HEK293T (cell line): Measurements from ENCODE around the gene APLP2.

ENCODE experiments used
- ARNT ChIP-seq: fragments of 450-650 bp; IDR thresholded peaks from 2 replicates; pipeline ENCODE4 v1.6.1; 2017; ENCODE audit warnings: mild to moderate bottlenecking
- BHLHE40 ChIP-seq: fragments of 450-650 bp; IDR thresholded peaks from 2 replicates; pipeline ENCODE4 v1.6.1; 2016; ENCODE audit warnings: mild to moderate bottlenecking, moderate library complexity, borderline replicate concordance
- CTBP1 ChIP-seq: fragments of 450-650 bp; IDR thresholded peaks from 2 replicates; pipeline ENCODE4 v1.6.1; 2016; ENCODE audit warnings: borderline replicate concordance
- ELF4 ChIP-seq: fragments of 450-650 bp; IDR thresholded peaks from 2 replicates; pipeline ENCODE4 v1.6.1; 2017; ENCODE audit warnings: antibody characterized with exemption
- FOXA1 ChIP-seq: fragments of 450-650 bp; IDR thresholded peaks from 2 replicates; pipeline ENCODE4 v1.6.1; 2016; ENCODE audit warnings: mild to moderate bottlenecking
- FOXK2 ChIP-seq: fragments of 450-650 bp; IDR thresholded peaks from 2 replicates; pipeline ENCODE4 v1.6.1; 2016; ENCODE audit warnings: mild to moderate bottlenecking
- HDGF ChIP-seq: fragments of 450-650 bp; IDR thresholded peaks from 2 replicates; pipeline ENCODE4 v1.6.1; 2017; ENCODE audit warnings: antibody characterized with exemption, borderline replicate concordance
- L3MBTL2 ChIP-seq: fragments of 450-650 bp; conservative IDR thresholded peaks from 2 replicates; pipeline ENCODE4 v1.6.1; 2016; ENCODE audit warnings: mild to moderate bottlenecking
- LEF1 ChIP-seq: fragments of 450-650 bp; IDR thresholded peaks from 2 replicates; pipeline ENCODE4 v1.6.1; 2017; ENCODE audit warnings: mild to moderate bottlenecking, borderline replicate concordance
- NFRKB ChIP-seq: fragments of 450-650 bp; IDR thresholded peaks from 2 replicates; pipeline ENCODE4 v1.6.1; 2016; ENCODE audit warnings: mild to moderate bottlenecking, moderate library complexity
- SP1 ChIP-seq: fragments of 450-650 bp; IDR thresholded peaks from 2 replicates; pipeline ENCODE4 v1.6.1; 2017
- SUZ12 ChIP-seq: fragments of 450-650 bp; IDR thresholded peaks from 2 replicates; pipeline ENCODE4 v1.6.1; 2016; ENCODE audit warnings: mild to moderate bottlenecking
- ZNF384 ChIP-seq: fragments of 450-650 bp; IDR thresholded peaks from 2 replicates; pipeline ENCODE4 v1.6.1; 2016

DNA sequence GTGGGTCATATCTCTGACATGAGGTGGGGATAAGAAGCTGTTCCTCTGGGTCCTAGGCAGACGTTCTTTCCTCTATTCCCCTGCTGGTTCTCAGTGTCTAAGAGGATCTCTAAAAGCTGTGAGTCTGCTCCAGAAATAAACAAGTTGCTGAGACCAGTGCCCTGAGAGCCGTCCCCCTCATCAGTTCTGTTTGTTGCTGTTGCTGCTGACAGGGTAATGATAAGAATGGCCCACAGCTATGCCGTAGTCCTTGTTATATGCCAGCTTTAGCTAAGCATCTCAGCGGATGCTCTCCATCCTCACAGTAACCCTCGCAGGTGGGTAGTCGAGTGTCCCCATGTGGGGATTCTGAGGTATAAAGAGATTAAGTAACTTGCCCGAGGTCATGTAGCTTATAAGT, 66.4 kb downstream of the APLP2 start:
- no peak for TF ChIP-seq ELF4
- no peak for TF ChIP-seq FOXK2
- no peak for TF ChIP-seq L3MBTL2
- no peak for TF ChIP-seq BHLHE40
- no peak for TF ChIP-seq SP1
- TF ChIP-seq ARNT = no peak
- TF ChIP-seq NFRKB = no peak
- no peak for TF ChIP-seq SUZ12
- TF ChIP-seq ZNF384 = no peak
- no peak for TF ChIP-seq HDGF
- no peak for TF ChIP-seq CTBP1
- TF ChIP-seq FOXA1 = no peak
- no peak for TF ChIP-seq LEF1
